Measurements from ENCODE around the gene EP300.

GRCh38 chr22:41181349-41182241 is 89.2 kb downstream of the EP300 start:
- TF ChIP-seq CTCF (IDR thresholded peaks at IDR 0.05; ENCODE audit: poor library complexity, severe bottlenecking), result no peak
- no peak for TF ChIP-seq POLR2AphosphoS5 (IDR thresholded peaks at IDR 0.05)
- TF ChIP-seq RAD21 (conservative IDR thresholded peaks at IDR 0.05), result no peak
- no peak for TF ChIP-seq MXI1 (conservative IDR thresholded peaks at IDR 0.05; ENCODE audit: poor library complexity, severe bottlenecking)
- no peak for TF ChIP-seq EP300 (conservative IDR thresholded peaks at IDR 0.05; ENCODE audit: poor library complexity, severe bottlenecking)
- no peak for TF ChIP-seq REST (IDR thresholded peaks at IDR 0.05; ENCODE audit: borderline replicate concordance)
- no peak for TF ChIP-seq EZH2 (IDR thresholded peaks at IDR 0.05; ENCODE audit: borderline replicate concordance, insufficient read depth, low read length, poor library complexity, severe bottlenecking)
- TF ChIP-seq SMC3 (conservative IDR thresholded peaks at IDR 0.05; ENCODE audit: poor library complexity), result no peak
- no peak for TF ChIP-seq TAF1 (IDR thresholded peaks at IDR 0.05; ENCODE audit: low read depth)
